HG02884 (cell line): ENCODE data around the gene CCDC88B.
"Not testable (repeated sequence)": the region's sequence is repeated elsewhere in the genome, so short reads cannot be mapped to it uniquely, and the experiment has no call there.

Experiments
- ATAC-seq: cut with Tn5 transposase; IDR thresholded peaks from one replicate; pipeline ENCODE4 v1.9.1; 2021; ENCODE audit warnings: mild to moderate bottlenecking, moderate library complexity; ENCODE audit not compliant: unreplicated experiment

The CCDC88B gene

GRCh38 chr11:64318766-64319761, 20.9 kb upstream of the CCDC88B start:
- ATAC-seq = no peak

- no peak for ATAC-seq
These were observed 19.4 kb upstream of the CCDC88B start for GRCh38 chr11:64320556-64320955.

- ATAC-seq = no peak
These were observed 19.0 kb upstream of the CCDC88B start for GRCh38 chr11:64321026-64321425.

- ATAC-seq = no peak
These were observed 18.5 kb upstream of the CCDC88B start for GRCh38 chr11:64321533-64321932.

- ATAC-seq = no peak
These were observed 17.1 kb upstream of the CCDC88B start for GRCh38 chr11:64322925-64323260.

- ATAC-seq = no peak
These were observed 16.6 kb upstream of the CCDC88B start for GRCh38 chr11:64323373-64323772.

- not testable (repeated sequence) for ATAC-seq
These were observed 16.0 kb upstream of the CCDC88B start for GRCh38 chr11:64323984-64324383.

- ATAC-seq = no peak
These were observed 15.1 kb upstream of the CCDC88B start for GRCh38 chr11:64324692-64325469.

- ATAC-seq = no peak
These were observed 12.6 kb upstream of the CCDC88B start for GRCh38 chr11:64327375-64327774.

GRCh38 chr11:64327993-64328392, 12.0 kb upstream of the CCDC88B start:
- no peak for ATAC-seq

- ATAC-seq = no peak
These were observed 9.1 kb upstream of the CCDC88B start for GRCh38 chr11:64330888-64331287.

GRCh38 chr11:64331569-64332371, 8.2 kb upstream of the CCDC88B start:
- no peak for ATAC-seq

- no peak for ATAC-seq
These were observed 6.4 kb upstream of the CCDC88B start for GRCh38 chr11:64333556-64333955.

GRCh38 chr11:64334764-64335735, 5.0 kb upstream of the CCDC88B start:
- ATAC-seq = peak; percentile 68

GRCh38 chr11:64337538-64338249, 2.3 kb upstream of the CCDC88B start:
- no peak for ATAC-seq

GRCh38 chr11:64338716-64339115, 1.3 kb upstream of the CCDC88B start:
- ATAC-seq = no peak

GRCh38 chr11:64339286-64339685, 718 bp upstream of the CCDC88B start:
- ATAC-seq = no peak

- ATAC-seq = no peak
These were observed 799 bp downstream of the CCDC88B start for GRCh38 chr11:64340671-64341335.

GRCh38 chr11:64341429-64341828, 1.4 kb downstream of the CCDC88B start:
- no peak for ATAC-seq
